NOMO-1 treated with DMSO at 0.1 percent for 48 hours (cell line): ENCODE results near the gene BCR.

ENCODE experiments used
- DNase-seq: peaks from one replicate; lab custom pipeline; 2025; ENCODE audit not compliant: unreplicated experiment; lab: John Stamatoyannopoulos, UW

BCR gene

DNA sequence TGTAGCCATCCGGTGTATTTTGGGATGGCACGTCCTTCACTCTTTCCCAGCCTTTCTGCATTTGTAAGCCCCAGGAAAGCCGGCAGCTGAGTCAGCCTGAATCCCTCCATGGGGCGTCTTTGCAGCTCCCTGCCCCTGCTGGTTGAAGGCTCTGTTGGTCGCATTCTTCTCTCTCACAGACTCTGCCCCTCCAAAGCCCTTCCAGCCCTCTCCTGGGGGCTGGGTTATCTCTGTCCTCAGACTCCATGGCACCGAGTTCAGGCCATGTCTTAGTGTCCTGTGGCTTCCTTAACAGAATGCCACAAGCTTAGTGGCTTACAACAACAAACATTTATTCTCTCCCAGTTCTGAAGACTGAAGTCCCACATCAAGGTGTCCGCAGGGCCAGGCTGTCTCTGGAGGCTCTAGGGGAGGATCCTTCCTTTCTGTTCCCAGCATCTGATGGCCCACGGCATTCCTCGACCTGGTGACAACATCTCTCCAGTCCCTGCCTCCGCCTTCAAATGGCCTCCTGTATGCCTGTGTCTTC, 62.2 kb downstream of the BCR start:
- no peak for DNase-seq

DNA sequence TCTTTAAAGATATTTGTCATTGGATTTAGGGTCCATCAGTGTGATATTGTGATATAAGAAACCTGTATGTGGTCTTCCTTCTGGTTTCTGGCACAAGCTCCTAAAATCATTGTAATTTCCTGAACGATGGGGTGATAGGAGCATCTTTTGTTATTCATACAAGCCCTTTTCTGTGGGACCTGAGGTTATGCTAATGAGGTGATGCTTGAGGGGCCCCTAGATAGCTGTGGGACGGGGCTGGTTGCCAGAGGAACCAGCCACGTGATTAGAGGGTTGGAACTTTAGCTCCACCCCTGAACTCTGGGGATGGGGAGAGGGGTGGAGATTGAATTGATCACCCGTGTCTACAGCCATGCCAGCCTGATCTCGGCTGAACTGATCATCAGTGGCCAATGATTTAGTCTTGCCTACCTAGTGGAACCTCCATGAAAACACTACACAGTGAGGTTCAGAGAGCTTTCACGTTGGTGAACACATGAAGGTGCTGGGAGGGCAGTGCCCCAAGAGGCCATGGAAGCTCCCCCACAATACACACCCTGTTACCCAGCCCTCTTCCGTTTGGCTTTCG, 62.8 kb downstream of the BCR start:
- DNase-seq = no peak

DNA sequence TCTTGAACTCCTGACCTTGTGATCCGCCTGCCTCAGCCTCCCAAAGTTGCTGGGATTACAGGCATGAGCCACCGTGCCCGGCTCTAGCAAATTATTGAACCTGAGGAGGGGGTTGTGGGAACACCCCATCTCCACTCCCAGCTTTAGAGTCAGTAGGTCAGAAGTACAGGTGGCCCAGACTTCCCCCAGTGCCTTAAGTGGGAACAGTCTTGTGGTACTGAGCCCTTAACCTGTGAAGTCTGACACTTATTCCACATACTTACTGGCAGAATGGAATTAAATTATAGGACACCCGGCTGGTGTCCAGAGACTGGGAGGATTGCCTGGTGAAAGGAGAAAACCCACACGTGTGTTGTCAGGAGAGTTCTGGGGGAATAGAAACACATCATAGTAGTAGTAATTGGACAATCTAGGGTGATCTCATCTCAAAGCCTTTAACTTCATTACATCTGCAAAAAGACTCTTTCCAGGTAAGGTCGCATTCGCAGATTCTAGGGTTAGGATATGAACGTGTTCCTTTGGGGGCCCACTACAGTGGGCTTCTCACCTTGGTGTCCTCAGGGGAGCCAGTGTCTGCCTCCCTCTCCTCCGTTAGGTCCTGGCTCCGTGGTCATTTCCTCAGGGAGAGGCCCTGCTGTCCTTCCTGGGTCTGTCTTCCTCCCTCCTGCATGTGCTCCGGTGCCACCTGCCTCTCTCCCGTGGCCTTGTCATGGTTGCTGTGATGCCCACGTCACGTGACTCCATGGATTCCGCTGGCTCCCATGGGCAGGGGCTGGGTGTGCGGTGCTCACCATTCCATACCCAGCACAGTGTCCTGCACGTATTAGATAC, 63.8 kb downstream of the BCR start:
- DNase-seq = no peak

DNA sequence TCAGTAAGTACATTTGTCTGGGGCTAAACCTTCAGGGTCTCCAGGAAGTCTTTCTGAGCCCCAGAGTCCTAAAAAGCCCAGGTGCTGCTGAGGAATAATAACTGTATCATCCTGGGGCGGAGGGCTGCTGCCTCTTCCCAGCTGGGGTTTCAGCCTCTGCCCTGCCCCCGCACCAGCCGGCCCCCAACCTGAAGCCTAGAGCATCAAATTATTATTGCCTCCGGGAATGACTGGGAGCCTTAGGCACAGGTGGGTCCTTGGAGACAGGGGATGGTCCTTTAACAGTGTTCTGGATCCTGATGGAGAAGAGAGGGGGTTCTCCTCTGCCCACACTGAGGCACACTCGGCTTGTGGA, 64.4 kb downstream of the BCR start:
- no peak for DNase-seq

DNA sequence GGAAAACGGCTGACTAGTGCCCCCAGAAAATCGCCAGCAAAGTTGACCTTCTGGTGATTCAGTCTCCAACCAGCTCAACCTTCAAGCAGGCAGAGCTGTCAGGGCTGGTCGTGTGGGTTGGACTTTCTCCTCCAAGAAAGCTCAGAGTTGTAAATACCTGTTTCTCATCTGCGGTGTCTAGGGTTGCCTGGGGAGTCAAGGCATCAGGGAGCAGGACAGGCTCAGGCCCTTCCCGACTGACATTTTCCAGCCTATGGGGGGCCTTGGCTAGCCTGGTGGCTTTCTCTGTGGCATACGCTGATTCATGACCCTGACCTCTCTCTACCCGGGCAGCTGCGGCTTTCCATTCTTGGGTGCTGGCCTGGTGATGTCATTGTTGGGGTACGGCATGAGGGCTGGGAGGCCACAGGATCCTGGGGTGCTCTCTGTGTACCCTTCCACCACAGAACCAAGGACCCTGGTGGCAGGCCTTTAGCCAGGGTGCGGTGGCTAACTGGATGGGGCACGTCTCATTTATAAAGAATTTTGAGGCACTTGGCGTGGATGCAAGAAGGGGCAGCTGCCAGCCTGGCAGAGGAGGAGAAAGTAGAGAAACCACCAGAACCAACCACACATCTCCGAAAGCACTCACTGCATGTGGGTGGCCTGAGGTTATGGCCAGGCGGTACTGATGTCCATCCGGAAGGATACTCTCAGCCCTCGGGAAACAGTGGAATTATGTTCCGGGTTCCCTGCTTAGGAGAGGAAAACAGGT, 64.9 kb downstream of the BCR start:
- no peak for DNase-seq

DNA sequence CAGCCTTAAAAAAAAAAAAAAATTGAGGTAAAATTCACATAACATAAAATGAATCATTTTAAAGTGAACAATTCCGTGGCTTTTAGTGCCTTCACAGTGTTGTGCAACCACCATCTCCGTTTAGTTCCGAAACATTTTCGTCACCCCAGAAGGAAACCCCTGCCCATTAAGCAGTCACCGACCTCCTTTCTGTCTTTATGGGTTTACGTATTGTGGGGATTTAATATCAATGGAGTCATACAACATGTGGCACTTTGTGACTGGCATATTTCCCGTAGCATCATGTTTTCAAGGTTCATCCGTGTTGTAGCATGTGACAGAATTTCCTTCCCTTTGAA, 65.5 kb downstream of the BCR start:
- DNase-seq = peak; percentile 50

DNA sequence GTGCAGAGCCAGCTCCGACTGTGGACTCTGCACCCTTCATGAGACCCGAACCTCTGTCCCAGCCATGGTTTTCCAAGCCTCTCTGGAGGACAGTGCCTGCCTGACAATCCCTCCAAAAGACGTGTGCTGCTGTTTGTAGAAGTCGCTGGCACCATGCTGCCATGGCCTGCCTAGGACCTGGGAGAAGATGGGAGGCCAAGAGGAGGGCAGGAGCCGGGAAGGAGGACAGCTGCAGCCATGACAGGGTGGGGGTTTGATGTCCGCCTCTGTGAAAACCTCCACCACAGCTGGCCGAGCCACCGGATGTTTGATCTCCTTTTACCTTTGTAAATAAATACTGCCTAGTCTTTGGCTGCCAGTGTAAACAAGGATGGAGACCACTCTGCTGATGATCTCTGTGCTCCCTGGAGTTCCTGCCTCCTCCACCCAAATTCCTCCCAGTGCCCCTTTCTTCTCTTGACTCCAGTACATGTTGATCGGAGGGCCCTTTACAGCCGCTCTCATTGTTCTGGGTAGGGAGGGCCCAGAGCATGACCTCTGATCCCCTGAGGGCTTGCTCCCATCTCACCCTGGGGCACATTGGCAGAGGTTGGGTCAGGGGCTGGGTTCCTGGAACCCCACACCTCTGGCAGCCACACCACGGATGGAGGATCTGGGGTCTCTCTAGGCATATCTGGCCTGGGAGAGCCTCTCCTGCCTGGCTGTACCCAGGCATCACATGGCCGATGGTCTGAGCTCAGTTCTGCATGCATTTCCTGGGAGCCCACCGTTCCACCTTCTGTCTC, 66.9 kb downstream of the BCR start:
- DNase-seq = no peak

DNA sequence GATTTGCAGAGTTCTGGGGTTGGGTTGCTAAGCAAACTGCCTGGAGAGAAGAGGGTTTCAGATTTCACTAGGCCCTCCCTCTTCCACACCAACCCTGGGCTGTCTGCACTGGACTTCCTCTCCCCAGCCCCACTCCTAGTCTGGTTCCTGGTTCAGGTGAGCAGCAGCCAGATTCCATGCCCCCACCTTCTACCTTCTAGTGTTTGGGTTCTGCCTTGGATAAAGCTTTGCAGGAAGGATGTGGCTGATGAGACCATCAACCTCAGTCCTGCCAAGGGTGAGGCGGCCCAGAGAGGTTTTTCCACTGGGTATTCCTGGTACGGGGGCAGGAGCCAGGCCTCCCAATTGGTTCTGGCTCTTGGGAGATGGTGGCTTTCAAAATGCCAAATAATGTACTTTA, 68.3 kb downstream of the BCR start:
- DNase-seq = no peak

DNA sequence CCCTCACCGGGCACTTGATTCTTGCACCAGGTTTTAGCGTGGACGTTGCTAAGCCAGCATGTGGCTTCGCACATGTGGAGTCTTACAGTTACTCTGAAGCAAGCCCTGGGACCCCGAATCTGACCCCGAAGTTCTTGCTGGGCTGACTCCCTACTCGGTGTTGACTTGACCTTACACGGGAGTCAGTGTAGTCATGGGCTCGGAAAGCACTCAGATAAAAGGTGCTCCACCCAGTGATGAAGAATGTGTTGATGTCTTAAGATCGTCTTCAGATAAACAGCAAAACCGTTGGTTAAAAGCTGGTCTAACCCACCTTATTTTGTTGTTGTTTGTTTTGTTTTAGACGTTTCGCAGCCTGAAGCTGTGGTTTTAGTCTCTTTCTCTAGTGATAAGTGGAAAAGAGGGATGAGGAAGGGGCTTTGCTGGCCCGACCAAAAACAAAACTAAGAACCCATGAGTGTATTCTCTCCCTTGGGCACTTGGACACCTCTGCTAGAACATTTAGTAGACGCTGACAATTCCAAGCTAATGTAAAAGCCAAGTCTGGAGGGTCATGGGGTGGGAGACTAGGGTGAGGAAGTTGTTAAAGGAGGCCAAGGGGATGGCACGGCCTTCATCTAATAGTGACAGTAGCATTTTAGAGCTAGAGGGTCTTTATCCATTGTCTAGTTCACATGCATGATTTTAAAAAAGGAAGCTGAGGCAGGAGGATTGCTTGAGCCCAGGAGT, 69.9 kb downstream of the BCR start:
- no peak for DNase-seq

DNA sequence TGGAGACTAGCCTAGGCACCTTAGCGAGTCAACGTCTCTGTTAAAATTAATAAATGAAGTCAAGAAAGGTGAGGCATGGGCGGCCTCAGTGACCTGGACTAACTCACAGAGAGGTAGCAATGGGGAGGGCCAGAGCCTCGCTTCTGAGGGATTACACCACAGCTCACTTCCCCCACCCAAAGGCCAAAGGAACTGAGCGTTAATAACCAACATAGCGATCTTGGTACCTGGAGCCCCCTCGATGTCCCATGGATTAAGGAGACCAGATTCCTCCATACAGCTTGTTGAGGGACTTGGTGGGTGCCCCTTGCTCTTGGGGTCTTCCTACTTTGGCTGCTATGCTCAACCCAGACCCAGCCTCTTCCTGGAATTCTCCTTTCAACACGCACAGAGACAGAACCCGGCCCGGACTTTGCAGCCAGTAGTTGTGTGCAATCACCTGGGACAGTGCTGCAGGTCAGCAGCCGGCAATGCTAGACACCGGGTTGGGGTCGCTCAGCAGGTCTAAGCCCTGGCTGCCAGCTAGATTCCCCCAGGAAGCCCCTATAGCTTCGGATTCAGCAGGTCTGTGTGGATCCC, 70.6 kb downstream of the BCR start:
- no peak for DNase-seq

DNA sequence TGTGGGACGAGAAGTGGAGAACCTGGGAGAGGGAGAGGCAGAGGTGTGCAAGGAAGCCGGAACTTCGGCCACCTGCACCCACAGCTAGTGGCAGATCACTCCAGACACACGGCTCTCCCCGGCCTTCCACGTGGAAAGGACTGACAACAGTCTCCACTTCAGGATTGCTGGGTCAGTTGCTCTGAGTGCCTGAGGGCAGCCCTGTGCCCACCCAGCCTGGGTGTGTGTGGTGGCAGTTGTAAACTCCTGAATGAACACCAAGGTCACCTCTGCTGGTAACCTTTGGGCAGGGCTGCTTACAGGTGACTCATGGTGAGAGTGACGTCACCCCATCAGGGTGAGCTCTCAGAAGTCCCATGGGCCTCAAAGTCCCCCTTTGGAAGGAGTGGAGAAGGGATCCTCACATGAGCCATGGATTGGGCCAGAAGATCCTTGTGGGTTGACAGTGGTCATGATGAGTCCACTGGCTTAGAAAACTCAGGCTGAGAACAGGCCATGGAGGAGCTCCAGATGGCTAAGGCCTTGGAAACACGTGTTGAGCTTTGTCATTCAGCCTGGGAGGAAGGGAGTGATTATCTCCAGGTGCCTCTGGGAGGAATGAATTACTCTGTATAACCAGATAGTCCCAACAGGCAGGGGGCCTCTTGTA, 71.3 kb downstream of the BCR start:
- DNase-seq = no peak

DNA sequence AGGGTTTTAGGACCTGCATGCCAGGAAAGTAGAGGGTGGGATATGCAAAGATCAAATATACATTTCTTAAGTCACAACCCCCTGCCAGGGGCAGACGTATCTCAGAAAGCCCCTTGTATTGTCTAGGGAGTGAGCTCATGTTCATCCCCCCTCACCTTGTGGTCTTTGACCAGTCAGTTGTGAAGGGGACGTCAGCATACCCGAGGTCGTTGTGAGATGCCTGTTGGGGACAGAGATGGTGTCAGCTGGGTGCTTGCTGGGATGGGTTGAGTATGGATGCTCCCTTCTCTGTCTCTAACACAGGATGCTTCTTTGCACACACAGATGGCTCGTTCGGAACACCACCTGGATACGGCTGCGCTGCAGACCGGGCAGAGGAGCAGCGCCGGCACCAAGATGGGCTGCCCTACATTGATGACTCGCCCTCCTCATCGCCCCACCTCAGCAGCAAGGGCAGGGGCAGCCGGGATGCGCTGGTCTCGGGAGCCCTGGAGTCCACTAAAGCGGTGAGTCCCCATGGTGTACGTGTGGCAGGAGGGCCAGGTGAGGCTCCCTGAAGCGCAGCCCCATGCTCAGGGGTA, 73.3 kb downstream of the BCR start:
- DNase-seq = no peak

DNA sequence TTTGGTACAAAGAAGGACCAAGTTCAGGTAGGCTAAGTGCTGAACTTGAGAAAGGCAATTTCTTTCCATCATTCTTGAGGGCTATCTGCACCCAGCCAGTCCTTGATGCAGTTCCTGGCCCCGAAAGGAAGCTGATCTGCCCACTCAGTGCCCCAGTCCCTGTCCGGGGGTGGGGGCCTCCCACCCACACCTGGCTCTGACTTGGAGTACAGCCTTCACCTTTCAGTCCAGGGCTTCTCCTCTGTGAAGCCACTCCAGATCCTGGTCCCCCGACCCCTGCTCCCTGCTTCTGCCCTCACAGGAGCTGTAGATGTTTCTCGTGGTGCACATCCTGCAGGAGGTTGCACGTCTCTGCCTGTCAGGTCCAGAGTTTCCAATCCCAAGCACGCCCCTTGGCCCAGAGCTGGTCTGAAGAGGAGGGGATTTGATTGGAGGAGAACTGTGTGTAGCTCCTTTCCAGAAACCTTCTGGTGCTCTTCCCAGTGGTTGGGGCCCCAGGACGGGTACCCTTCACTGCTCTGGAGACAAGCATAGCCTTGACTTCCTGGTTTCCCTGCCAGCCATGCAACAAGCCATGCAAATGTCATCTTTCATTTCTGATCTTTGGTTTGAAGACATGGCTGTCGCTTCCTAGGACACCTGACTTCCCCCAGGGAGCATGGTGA, 75.3 kb downstream of the BCR start:
- DNase-seq = no peak

DNA sequence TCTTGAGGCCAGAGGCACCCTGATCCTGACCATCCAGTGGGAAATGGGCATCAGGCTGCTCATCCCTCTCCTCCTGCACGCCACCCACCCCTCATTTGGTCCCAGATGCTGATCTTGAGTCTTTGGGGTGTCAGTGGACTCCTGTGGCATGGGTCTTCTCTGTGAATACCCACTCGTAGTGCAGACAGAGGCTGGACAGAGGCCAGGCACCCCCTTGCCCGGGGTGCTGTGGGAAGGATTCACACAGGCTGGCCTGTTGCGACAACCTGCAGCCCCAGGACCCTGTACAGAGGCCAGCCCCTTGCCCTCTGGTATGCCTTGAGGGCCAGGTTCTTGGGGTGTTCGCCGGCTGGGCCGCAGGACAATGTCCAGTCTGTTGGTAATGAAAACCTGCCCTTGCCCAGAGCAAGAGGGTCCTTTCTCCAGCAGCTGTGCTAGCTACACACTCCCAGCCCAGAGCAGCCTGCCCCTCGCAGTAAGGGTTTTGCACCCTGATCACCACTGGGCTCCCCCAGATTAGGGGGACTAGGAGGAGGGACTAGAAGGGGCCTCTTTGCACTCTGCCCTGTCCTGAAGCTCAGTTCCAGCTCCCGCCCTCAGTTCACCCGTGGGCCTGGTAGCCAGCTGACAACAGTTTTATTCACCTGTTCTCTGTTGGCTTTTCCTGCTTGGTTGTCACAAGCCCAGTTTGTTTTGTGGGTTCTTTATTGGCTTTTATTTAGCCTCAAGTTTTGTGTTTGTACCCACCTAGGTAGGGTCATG, 76.0 kb downstream of the BCR start:
- DNase-seq = no peak

DNA sequence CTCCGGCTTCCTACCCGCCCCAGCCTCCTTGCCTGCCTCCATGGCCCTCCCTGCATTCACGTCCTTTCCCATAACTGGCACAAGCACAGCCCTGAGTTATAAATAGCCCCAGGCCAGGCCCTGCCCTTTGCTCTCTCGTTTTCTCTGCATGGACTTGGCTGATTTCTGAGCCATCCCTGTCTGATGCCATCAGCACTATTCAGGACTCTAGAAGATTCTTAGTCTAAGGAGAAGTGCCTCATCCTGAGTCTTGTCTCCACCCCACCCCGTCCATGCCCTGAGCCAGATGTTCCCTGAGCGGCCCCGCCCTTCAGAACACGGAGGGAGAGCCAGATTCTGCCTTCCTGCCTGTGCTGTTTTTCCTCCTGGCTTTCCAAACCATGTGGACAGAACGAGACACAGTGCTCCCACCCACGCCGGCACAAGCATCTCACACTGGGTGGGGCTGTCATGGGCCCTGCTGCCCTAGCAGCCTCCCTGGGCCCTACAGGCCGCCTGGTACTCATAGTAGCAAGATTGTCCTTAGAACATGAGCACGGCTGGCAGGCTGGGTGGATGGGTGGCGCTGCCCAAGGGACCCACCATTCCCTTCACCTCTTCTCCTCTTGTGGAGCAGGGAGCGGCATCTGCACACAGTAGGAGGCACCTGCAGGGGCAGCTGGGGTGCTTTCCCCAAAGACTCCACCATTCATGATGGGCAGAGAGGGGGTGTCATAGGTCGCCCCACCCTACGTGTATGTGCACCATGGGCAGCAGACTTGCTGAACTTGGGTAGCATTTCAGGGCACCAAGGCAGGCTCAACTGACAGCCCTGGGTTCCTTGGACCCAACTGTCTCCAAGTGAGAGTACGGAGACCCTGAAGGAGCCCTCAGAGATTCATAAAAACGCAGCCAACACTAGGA, 76.9 kb downstream of the BCR start:
- DNase-seq = no peak

DNA sequence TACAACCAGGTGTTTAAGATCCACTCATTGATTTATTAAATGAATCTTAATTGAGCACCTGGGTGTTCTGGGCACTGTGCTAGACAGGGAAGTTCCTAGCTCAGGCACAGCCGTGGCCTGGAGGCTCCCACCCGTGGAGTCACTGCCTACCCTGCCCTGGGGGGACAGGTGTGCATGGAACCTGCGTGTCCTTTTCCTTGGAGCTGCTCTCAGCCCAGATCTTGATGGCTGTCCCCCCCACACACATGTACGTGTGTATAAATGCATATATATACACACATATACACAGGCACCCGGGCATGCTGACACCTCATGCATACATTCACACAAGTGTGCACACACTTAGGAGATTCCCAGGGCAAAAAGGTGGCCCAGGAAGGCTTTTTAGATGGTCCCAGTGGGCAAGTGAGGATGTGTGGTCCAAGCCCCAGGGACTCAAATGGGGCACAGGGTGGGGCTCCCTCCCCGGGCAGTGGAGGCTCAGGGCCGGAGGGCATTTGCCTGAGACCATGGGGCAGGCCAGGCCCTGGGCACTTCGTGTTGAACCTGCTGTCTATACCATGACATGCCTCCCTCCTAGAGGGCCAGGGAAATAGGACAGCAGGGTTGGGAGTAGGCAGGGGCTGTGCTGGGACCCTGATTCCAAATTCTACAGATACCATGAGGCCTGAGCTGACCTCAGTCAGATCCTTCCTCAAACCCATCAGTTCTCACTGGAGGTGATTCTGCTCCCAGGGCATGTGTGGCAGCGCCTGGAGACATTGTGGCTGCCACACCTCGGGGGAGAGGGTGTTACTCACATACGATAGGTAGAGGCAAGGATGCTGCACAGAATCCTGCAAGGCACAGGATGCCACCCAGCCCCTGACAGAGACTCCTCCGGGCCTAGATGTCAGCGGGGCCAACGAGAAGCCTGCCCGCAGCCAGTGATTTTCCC, 77.8 kb downstream of the BCR start:
- DNase-seq = no peak
